ENCODE measurements around the gene CAMK2G. TPM values are rescaled to one million over a fixed set of nuclear protein-coding genes. Genes with fewer than 3 reads are reported as not detected.

Gene CAMK2G
- total RNA-seq, 2 donors from 2014 or later: 40.0 to 45.8 TPM

DNA sequence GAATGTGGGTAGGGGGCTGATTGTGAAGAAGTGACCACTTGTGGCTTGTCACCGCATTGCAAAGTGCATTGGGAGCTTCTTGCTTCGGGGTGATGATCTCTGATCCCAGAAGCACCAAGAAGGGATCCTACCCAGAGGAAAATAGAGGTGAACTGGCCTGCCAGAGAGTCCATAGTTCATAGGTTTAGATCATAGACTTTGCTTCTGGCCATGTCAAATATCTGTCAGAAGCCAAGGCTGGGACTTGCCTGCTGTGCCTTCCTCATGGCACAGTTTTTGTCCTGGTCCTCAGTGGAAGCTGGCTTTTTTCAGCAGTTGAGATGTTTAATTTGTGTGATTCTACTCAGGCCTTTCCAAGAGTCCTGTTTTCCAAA lies 87.9 kb downstream of the CAMK2G start:
- H3K4me3 ChIP-seq: peak overlapping the region; percentile 79
- DNase-seq: no peak
- TF ChIP-seq, protein P1, sequence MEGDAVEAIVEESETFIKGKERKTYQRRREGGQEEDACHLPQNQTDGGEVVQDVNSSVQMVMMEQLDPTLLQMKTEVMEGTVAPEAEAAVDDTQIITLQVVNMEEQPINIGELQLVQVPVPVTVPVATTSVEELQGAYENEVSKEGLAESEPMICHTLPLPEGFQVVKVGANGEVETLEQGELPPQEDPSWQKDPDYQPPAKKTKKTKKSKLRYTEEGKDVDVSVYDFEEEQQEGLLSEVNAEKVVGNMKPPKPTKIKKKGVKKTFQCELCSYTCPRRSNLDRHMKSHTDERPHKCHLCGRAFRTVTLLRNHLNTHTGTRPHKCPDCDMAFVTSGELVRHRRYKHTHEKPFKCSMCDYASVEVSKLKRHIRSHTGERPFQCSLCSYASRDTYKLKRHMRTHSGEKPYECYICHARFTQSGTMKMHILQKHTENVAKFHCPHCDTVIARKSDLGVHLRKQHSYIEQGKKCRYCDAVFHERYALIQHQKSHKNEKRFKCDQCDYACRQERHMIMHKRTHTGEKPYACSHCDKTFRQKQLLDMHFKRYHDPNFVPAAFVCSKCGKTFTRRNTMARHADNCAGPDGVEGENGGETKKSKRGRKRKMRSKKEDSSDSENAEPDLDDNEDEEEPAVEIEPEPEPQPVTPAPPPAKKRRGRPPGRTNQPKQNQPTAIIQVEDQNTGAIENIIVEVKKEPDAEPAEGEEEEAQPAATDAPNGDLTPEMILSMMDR (IDR thresholded peaks at IDR 0.05): no peak

DNA sequence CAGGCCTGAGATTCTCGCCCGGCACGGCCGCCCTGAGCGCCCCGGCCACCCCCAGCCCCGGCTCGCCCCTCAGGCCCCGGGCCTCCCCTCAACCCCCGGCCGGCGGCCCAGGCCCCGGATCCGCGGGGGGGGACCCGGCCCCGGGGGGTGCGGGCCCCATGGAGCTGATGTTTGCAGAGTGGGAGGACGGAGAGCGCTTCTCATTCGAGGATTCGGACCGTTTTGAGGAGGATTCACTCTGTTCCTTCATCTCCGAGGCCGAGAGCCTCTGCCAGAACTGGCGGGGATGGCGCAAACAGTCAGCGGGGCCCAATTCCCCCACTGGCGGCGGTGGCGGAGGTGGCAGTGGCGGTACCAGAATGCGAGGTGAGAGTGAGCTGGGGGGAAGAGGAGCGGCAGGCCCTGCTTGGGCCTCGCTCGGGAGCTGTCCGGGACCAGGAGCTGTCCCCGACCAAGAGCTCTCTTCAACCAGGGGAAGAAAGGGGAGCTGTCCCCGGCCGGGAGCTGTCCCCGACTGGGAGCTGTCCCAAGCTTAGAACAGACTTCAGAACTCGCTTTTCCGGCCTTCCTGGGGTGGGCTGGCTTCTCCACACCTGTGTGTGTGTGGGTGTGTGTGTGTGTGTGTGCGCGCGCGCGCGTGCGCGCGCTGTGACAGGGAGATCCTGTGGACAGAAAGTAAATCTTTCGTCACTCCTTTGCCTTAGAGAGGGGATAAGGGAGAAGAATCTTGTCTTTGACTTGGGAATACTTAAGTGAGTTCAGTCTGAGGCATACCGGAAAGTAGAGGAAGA lies 88.4 kb downstream of the CAMK2G start:
- Histone ChIP-seq H3K27ac (peak overlapping the region; percentile 76), H3K4me3 (peak overlapping the region; percentile 79), H3K27me3 (no peaks in the 10 kb centered on the region), H3K9me3 (no peaks in the 10 kb centered on the region), H3K9ac (ENCODE audit: low read depth in 2 of 2, low read length in 2 of 2) (peak overlapping the region; percentile 73 to 84), H3K4me1 (peaks cover 11% of the 10 kb centered on the region), H3K36me3 (no peaks in the 10 kb centered on the region)
- DNase-seq: peak; percentile 58
- intact Hi-C loops (cut with DNase I): no loop called here
- TF ChIP-seq, protein P1 (IDR thresholded peaks at IDR 0.05): no peak

More for the DNA sequence above, 87.9 kb downstream of the CAMK2G start:
- Histone ChIP-seq H3K27ac (peak overlapping the region; percentile 76), H3K9ac (ENCODE audit: low read depth in 2 of 2, low read length in 2 of 2) (peak overlapping the region; percentile 73 to 84), H3K36me3 (no peaks in the 10 kb centered on the region), H3K9me3 (no peaks in the 10 kb centered on the region), H3K4me1 (peaks cover 11% of the 10 kb centered on the region), H3K27me3 (no peaks in the 10 kb centered on the region)
- intact Hi-C loops (cut with DNase I): no loop called here

DNA sequence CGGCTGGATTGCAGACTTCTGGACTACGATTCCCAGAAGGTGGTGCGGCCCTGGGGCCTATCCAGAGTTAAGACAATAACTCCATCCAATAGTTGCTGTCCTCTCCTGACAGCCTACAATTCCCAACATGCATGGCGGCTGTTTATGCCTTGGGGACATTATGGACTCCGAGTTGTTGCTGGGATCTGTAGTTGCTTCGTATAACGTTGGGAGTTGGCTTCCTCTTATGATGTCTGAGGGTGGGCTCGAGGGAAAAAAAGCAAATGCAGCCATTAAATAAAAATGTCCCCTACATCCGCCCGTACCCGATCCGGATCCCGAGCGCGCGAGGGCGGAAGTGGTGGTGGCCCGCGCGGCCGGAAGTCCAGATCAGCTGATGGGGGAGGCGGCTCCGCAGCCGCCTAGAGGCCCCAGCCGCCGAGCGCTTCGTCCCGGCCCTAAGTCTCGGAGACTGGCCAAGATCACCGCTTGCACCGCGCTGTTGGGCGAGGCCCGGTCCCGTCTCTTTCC lies 89.1 kb downstream of the CAMK2G start, which contains the start of gene ZSWIM8:
Gene ZSWIM8, plus strand, starts transcription at position 396 of the 510 bp plus-strand sequence. CDS start 273 bp downstream, outside the sequence.
- Histone ChIP-seq H3K4me1 (peaks cover 11% of the 10 kb centered on the region), H3K9me3 (no peaks in the 10 kb centered on the region), H3K9ac (ENCODE audit: low read depth in 2 of 2, low read length in 2 of 2) (peak within 1 kb of the TSS; percentile 73 to 84), H3K4me3 (peak within 1 kb of the TSS; percentile 79), H3K27ac (peak within 1 kb of the TSS; percentile 76), H3K36me3 (no peaks in the 10 kb centered on the region), H3K27me3 (no peaks in the 10 kb centered on the region)
- TF ChIP-seq, protein P1 (IDR thresholded peaks at IDR 0.05): no peak
- peak; percentile 93 for DNase-seq
- intact Hi-C loops (cut with DNase I): no loop called here

DNA sequence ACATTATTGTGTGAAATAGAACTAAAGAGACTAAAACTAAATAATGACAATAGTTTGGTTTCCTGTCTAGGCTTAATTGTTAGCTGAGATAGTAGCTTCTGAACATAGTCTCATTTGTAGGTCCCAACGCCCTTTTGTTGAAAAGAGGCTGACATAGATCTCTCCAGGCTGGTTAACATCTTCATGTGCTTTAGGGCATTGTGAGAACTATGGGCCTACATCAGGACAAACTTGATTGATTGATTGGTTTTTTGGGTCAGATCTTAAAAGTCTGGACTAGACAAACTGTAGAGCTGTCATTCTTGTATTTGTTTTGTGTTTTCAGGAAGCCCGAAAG lies 91.6 kb downstream of the CAMK2G start:
- Histone ChIP-seq H3K9ac (ENCODE audit: low read depth in 2 of 2, low read length in 2 of 2) (peak overlapping the region; percentile 95 to 97), H3K4me1 (peaks cover 11% of the 10 kb centered on the region), H3K27ac (peak overlapping the region; percentile 85)

DNA sequence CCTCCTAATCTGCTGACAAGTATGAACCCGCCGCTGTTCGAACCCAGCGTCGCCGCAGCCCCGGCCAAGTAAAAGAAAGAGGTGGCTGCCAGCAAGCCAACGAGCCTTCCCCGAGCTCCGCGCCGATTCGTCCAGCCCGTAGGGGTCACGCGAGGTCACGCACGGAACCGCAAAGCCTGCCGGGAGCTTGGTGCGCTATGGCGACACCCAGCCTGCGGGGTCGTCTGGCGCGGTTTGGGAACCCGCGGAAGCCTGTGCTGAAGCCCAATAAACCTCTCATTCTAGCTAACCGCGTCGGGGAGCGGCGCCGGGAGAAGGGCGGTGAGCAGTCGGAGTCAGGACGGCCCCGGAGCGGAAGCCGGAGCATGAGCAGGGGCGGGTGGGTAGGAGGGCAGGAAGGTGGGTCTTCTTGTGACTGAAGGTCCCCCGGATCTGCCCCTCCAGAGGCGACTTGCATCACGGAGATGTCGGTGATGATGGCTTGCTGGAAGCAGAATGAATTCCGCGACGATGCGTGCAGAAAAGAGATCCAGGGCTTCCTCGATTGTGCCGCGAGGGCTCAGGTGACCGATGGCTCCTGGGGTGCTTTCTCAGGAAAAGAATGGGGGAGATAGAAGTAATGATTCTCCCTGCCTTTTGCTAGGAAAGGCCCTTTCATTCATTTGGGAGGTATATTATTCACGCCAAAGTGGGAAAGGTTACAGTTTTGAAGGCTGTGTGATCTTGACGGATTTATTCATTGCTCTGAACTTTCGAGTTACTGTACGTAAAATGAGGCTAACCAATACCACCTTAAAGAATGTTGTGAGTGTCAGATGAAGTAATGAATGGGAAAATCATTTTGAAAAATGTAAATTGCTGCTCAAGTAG lies 92.2 kb downstream of the CAMK2G start, which contains the start of gene CHCHD1:
Gene CHCHD1, plus strand, starts transcription at position 170 of the 870 bp plus-strand sequence. Its CDS starts 28 bp downstream, at position 198.
- Histone ChIP-seq H3K9ac (ENCODE audit: low read depth in 2 of 2, low read length in 2 of 2) (peak within 1 kb of the TSS; percentile 95 to 97), H3K27ac (peak within 1 kb of the TSS; percentile 85), H3K4me1 (peaks cover 8% of the 10 kb centered on the region), H3K36me3 (peaks cover 9% of the 10 kb centered on the region), H3K4me3 (peak within 1 kb of the TSS; percentile 74), H3K27me3 (no peaks in the 10 kb centered on the region), H3K9me3 (no peaks in the 10 kb centered on the region)
- TF ChIP-seq, protein P1 (IDR thresholded peaks at IDR 0.05): no peak
- DNase-seq: peak; percentile 96
- intact Hi-C loops (cut with DNase I): no loop called here

More for the DNA sequence above, 91.6 kb downstream of the CAMK2G start:
- TF ChIP-seq, protein P1 (IDR thresholded peaks at IDR 0.05): no peak
- peaks cover 9% of the 10 kb centered on the region for H3K36me3 ChIP-seq
- H3K4me3 ChIP-seq: peak overlapping the region; percentile 74
- no peaks in the 10 kb centered on the region for H3K9me3 ChIP-seq
- intact Hi-C loops (cut with DNase I): no loop called here
- no peaks in the 10 kb centered on the region for H3K27me3 ChIP-seq
- DNase-seq: no peak
